ENCODE data around the gene ZC3H12C. TPM values are rescaled to one million over a fixed set of nuclear protein-coding genes. Genes with fewer than 3 reads are reported as not detected.

ZC3H12C gene
- total and polyA plus RNA-seq, 3 experiments from 2014 or later, result 1.5 to 1.9 TPM; not detected in 1

DNA sequence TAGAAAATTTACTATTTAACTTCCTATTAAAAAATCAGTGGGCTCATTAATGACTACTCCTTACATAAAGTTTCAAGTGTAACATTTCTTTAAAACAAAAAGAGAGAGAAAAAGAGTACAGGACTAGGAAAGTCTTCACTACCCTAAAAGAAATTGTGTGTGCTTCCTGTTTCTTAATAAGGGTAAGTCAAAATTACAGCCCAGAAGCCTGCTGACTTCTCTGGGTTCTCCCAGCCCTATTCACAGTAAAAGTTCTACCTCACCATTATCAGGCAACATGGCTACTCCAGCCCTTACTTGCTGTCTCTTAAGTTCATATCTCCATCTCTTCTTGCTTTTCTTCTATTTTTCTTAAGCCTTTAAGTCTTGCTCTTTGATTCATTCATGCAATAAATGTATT lies 20.3 kb upstream of the ZC3H12C start:
- no peak for DNase-seq
- peaks cover 3 to 12% of the 10 kb centered on the region in 2 donors for H3K27me3 Mint-ChIP-seq
- Histone ChIP-seq H3K27ac (ENCODE audit: low read depth, low read length) (no peak overlapping the region), H3K9me3 (ENCODE audit: low read length) (no peaks in the 10 kb centered on the region), H3K4me3 (ENCODE audit: low read length) (no peak overlapping the region), H3K4me1 (ENCODE audit: insufficient read depth, low read length) (no peaks in the 10 kb centered on the region), H3K27me3 (ENCODE audit: insufficient read depth, low read length, poor library complexity, severe bottlenecking) (peaks cover 3% of the 10 kb centered on the region), H3K36me3 (ENCODE audit: insufficient read depth, low read length) (no peaks in the 10 kb centered on the region)
- no peaks in the 10 kb centered on the region for H3K36me3 Mint-ChIP-seq
- H3K4me1 Mint-ChIP-seq, result no peaks in the 10 kb centered on the region
- ChIA-PET CTCF (no interaction called here), POLR2A (no interaction called here)
- H3K9me3 Mint-ChIP-seq, result peaks cover 0 to 2% (median 0%) of the 10 kb centered on the region in 5 donors
- no peak overlapping the region for H3K4me3 Mint-ChIP-seq
- H3K27ac Mint-ChIP-seq, result no peak overlapping the region

GRCh38 chr11:110074499-110074898 lies 18.7 kb upstream of the ZC3H12C start:
- Mint-ChIP-seq H3K27me3 (peaks cover 3 to 12% of the 10 kb centered on the region in 2 donors), H3K27ac (no peak overlapping the region), H3K9me3 (peaks cover 0 to 2% (median 0%) of the 10 kb centered on the region in 5 donors), H3K4me3 (no peak overlapping the region), H3K36me3 (no peaks in the 10 kb centered on the region), H3K4me1 (no peaks in the 10 kb centered on the region)
- no peaks in the 10 kb centered on the region for H3K9me3 ChIP-seq (ENCODE audit: low read length)
- peaks cover 3% of the 10 kb centered on the region for H3K27me3 ChIP-seq (ENCODE audit: insufficient read depth, low read length, poor library complexity, severe bottlenecking)
- no peaks in the 10 kb centered on the region for H3K36me3 ChIP-seq (ENCODE audit: insufficient read depth, low read length)
- H3K27ac ChIP-seq (ENCODE audit: low read depth, low read length), result no peak overlapping the region
- no peaks in the 10 kb centered on the region for H3K4me1 ChIP-seq (ENCODE audit: insufficient read depth, low read length)
- CTCF ChIA-PET, result no interaction called here
- POLR2A ChIA-PET, result no interaction called here
- DNase-seq, result no peak
- no peak overlapping the region for H3K4me3 ChIP-seq (ENCODE audit: low read length)

- Histone ChIP-seq H3K36me3 (ENCODE audit: insufficient read depth, low read length) (no peaks in the 10 kb centered on the region), H3K4me3 (ENCODE audit: low read length) (no peak overlapping the region), H3K9me3 (ENCODE audit: low read length) (no peaks in the 10 kb centered on the region), H3K27ac (ENCODE audit: low read depth, low read length) (no peak overlapping the region), H3K4me1 (ENCODE audit: insufficient read depth, low read length) (no peaks in the 10 kb centered on the region), H3K27me3 (ENCODE audit: insufficient read depth, low read length, poor library complexity, severe bottlenecking) (peaks cover 3% of the 10 kb centered on the region)
- H3K4me3 Mint-ChIP-seq, result no peak overlapping the region
- ChIA-PET CTCF (no interaction called here), POLR2A (no interaction called here)
- no peak overlapping the region for H3K27ac Mint-ChIP-seq
- H3K4me1 Mint-ChIP-seq, result no peaks in the 10 kb centered on the region
- no peak for DNase-seq
- peaks cover 0 to 2% (median 0%) of the 10 kb centered on the region in 5 donors for H3K9me3 Mint-ChIP-seq
- no peaks in the 10 kb centered on the region for H3K36me3 Mint-ChIP-seq
- H3K27me3 Mint-ChIP-seq, result peaks cover 3 to 12% of the 10 kb centered on the region in 2 donors
These were observed 17.9 kb upstream of the ZC3H12C start for GRCh38 chr11:110075105-110075846.

GRCh38 chr11:110075847-110076208 lies 17.4 kb upstream of the ZC3H12C start:
- H3K4me1 Mint-ChIP-seq, result no peaks in the 10 kb centered on the region
- no peaks in the 10 kb centered on the region for H3K36me3 Mint-ChIP-seq
- Histone ChIP-seq H3K36me3 (ENCODE audit: insufficient read depth, low read length) (no peaks in the 10 kb centered on the region), H3K9me3 (ENCODE audit: low read length) (no peaks in the 10 kb centered on the region), H3K27ac (ENCODE audit: low read depth, low read length) (no peak overlapping the region), H3K4me1 (ENCODE audit: insufficient read depth, low read length) (no peaks in the 10 kb centered on the region), H3K27me3 (ENCODE audit: insufficient read depth, low read length, poor library complexity, severe bottlenecking) (peaks cover 3% of the 10 kb centered on the region), H3K4me3 (ENCODE audit: low read length) (no peak overlapping the region)
- peaks cover 3 to 9% of the 10 kb centered on the region in 2 donors for H3K27me3 Mint-ChIP-seq
- CTCF ChIA-PET, result no interaction called here
- DNase-seq, result no peak
- H3K9me3 Mint-ChIP-seq, result peaks cover 0 to 2% (median 0%) of the 10 kb centered on the region in 5 donors
- H3K27ac Mint-ChIP-seq, result no peak overlapping the region
- H3K4me3 Mint-ChIP-seq, result no peak overlapping the region
- POLR2A ChIA-PET, result no interaction called here

GRCh38 chr11:110076371-110076965 lies 16.7 kb upstream of the ZC3H12C start:
- Mint-ChIP-seq H3K4me3 (no peak overlapping the region), H3K27me3 (peaks cover 3 to 7% of the 10 kb centered on the region in 2 donors), H3K9me3 (peaks cover 0 to 2% (median 0%) of the 10 kb centered on the region in 5 donors), H3K27ac (no peak overlapping the region), H3K36me3 (no peaks in the 10 kb centered on the region), H3K4me1 (no peaks in the 10 kb centered on the region)
- Histone ChIP-seq H3K4me3 (ENCODE audit: low read length) (no peak overlapping the region), H3K4me1 (ENCODE audit: insufficient read depth, low read length) (no peaks in the 10 kb centered on the region), H3K27me3 (ENCODE audit: insufficient read depth, low read length, poor library complexity, severe bottlenecking) (peaks cover 2% of the 10 kb centered on the region), H3K9me3 (ENCODE audit: low read length) (no peaks in the 10 kb centered on the region), H3K27ac (ENCODE audit: low read depth, low read length) (no peak overlapping the region), H3K36me3 (ENCODE audit: insufficient read depth, low read length) (no peaks in the 10 kb centered on the region)
- ChIA-PET CTCF (no interaction called here), POLR2A (no interaction called here)
- no peak for DNase-seq

DNA sequence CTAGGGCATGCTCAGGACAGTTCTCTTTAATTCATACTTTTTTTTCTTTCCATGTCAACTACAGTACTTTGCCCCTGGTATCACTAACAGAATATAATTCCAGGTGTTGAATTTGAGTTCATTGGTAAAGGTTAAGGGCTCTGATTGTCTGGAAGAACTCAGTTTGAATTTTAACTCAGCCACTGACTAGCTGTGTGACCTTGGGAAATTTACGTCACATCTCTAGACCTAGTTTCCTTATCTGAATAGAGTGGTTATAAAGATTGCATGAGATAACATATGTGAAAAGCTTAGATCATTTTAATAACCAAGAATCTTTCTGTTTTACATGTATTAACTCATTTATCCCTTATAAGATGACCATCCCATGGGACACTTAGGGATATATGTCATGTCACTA lies 15.8 kb upstream of the ZC3H12C start:
- H3K4me1 ChIP-seq (ENCODE audit: insufficient read depth, low read length), result no peaks in the 10 kb centered on the region
- no peak for DNase-seq
- H3K27me3 ChIP-seq (ENCODE audit: insufficient read depth, low read length, poor library complexity, severe bottlenecking), result no peaks in the 10 kb centered on the region
- Mint-ChIP-seq H3K27me3 (peaks cover 0 to 7% of the 10 kb centered on the region in 2 donors), H3K4me1 (no peaks in the 10 kb centered on the region), H3K9me3 (peaks cover 0 to 2% (median 0%) of the 10 kb centered on the region in 5 donors), H3K27ac (no peak overlapping the region), H3K4me3 (no peak overlapping the region), H3K36me3 (no peaks in the 10 kb centered on the region)
- H3K4me3 ChIP-seq (ENCODE audit: low read length), result no peak overlapping the region
- no peaks in the 10 kb centered on the region for H3K9me3 ChIP-seq (ENCODE audit: low read length)
- no peaks in the 10 kb centered on the region for H3K36me3 ChIP-seq (ENCODE audit: insufficient read depth, low read length)
- no peak overlapping the region for H3K27ac ChIP-seq (ENCODE audit: low read depth, low read length)
- POLR2A ChIA-PET, result no interaction called here
- CTCF ChIA-PET, result no interaction called here

DNA sequence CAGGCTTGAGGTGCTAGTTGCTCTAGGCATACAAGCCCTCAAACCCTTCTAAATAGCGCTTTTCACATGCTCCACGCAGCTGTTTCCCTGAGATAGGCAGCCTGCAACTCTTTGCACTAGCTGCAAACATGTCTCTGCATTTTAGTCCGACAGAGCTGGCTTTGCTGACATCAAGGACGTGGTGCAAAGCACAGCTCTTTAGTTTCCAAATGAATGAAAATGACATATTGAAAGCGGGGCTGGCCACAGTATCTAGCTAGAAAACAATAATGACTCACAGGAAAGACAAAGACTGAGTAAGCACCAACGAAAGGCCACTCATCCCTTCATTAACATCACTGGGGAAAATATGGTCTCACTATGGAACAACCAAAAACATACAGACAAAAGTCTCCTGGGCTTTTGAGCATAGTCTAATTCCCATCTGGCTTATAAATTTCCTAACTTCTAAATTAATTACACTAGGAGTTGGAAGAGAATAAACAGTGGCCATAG lies 15.3 kb upstream of the ZC3H12C start:
- Mint-ChIP-seq H3K4me3 (no peak overlapping the region), H3K9me3 (peaks cover 0 to 2% (median 0%) of the 10 kb centered on the region in 5 donors), H3K27me3 (peaks cover 0 to 7% of the 10 kb centered on the region in 2 donors), H3K27ac (no peak overlapping the region), H3K4me1 (no peaks in the 10 kb centered on the region), H3K36me3 (no peaks in the 10 kb centered on the region)
- ChIA-PET CTCF (no interaction called here), POLR2A (no interaction called here)
- no peak for DNase-seq
- Histone ChIP-seq H3K27me3 (ENCODE audit: insufficient read depth, low read length, poor library complexity, severe bottlenecking) (no peaks in the 10 kb centered on the region), H3K36me3 (ENCODE audit: insufficient read depth, low read length) (no peaks in the 10 kb centered on the region), H3K9me3 (ENCODE audit: low read length) (no peaks in the 10 kb centered on the region), H3K27ac (ENCODE audit: low read depth, low read length) (no peak overlapping the region), H3K4me1 (ENCODE audit: insufficient read depth, low read length) (no peaks in the 10 kb centered on the region), H3K4me3 (ENCODE audit: low read length) (no peak overlapping the region)

- peaks cover 0 to 8% of the 10 kb centered on the region in 2 donors for H3K27me3 Mint-ChIP-seq
- no peaks in the 10 kb centered on the region for H3K36me3 Mint-ChIP-seq
These were observed 14.2 kb upstream of the ZC3H12C start for GRCh38 chr11:110078923-110079544.

More at GRCh38 chr11:110078923-110079544, 14.2 kb upstream of the ZC3H12C start:
- ChIA-PET POLR2A (no interaction called here), CTCF (interaction anchor here (0.6 to 0.7 kb wide), 2 partner anchors 15 to 466 kb away, joined by 3 read pairs; no protein-coding TSS in a partner anchor)
- DNase-seq, result no peak
- H3K27ac Mint-ChIP-seq, result no peak overlapping the region
- Histone ChIP-seq H3K9me3 (ENCODE audit: low read length) (no peaks in the 10 kb centered on the region), H3K27ac (ENCODE audit: low read depth, low read length) (no peak overlapping the region), H3K4me3 (ENCODE audit: low read length) (no peak overlapping the region), H3K36me3 (ENCODE audit: insufficient read depth, low read length) (no peaks in the 10 kb centered on the region), H3K4me1 (ENCODE audit: insufficient read depth, low read length) (no peaks in the 10 kb centered on the region), H3K27me3 (ENCODE audit: insufficient read depth, low read length, poor library complexity, severe bottlenecking) (no peaks in the 10 kb centered on the region)
- H3K9me3 Mint-ChIP-seq, result peaks cover 0 to 2% (median 0%) of the 10 kb centered on the region in 5 donors
- no peaks in the 10 kb centered on the region for H3K4me1 Mint-ChIP-seq
- no peak overlapping the region for H3K4me3 Mint-ChIP-seq

All from CD8-positive, alpha-beta memory T cell (primary cell).